Fibroblast of mammary gland (primary cell): ENCODE results near the gene DHDDS.

Experiments
- DNase-seq: peaks from one replicate; pipeline ENCODE4 v3.0.0-alpha.2; 2010; ENCODE audit warnings: low read depth
- H3K4me3 ChIP-seq: 2 replicates; pipeline ENCODE4 v1.5.1; 2011; ENCODE audit warnings: low read depth, mild to moderate bottlenecking, low read length, moderate library complexity; ENCODE audit not compliant: control insufficient read depth
- TF ChIP-seq, protein P1 (sequence below): conservative IDR thresholded peaks from 2 replicates; pipeline ENCODE4 v1.5.1; 2011; ENCODE audit warnings: low read depth, low read length, inconsistent platforms; ENCODE audit not compliant: control insufficient read depth, insufficient read depth

Gene DHDDS

GRCh38 chr1:26470878-26471497 is 38.9 kb downstream of the DHDDS start:
- DNase-seq, result no peak
- peak overlapping the region; percentile 60 for H3K4me3 ChIP-seq
- TF ChIP-seq, protein P1, sequence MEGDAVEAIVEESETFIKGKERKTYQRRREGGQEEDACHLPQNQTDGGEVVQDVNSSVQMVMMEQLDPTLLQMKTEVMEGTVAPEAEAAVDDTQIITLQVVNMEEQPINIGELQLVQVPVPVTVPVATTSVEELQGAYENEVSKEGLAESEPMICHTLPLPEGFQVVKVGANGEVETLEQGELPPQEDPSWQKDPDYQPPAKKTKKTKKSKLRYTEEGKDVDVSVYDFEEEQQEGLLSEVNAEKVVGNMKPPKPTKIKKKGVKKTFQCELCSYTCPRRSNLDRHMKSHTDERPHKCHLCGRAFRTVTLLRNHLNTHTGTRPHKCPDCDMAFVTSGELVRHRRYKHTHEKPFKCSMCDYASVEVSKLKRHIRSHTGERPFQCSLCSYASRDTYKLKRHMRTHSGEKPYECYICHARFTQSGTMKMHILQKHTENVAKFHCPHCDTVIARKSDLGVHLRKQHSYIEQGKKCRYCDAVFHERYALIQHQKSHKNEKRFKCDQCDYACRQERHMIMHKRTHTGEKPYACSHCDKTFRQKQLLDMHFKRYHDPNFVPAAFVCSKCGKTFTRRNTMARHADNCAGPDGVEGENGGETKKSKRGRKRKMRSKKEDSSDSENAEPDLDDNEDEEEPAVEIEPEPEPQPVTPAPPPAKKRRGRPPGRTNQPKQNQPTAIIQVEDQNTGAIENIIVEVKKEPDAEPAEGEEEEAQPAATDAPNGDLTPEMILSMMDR, result no peak

DNA sequence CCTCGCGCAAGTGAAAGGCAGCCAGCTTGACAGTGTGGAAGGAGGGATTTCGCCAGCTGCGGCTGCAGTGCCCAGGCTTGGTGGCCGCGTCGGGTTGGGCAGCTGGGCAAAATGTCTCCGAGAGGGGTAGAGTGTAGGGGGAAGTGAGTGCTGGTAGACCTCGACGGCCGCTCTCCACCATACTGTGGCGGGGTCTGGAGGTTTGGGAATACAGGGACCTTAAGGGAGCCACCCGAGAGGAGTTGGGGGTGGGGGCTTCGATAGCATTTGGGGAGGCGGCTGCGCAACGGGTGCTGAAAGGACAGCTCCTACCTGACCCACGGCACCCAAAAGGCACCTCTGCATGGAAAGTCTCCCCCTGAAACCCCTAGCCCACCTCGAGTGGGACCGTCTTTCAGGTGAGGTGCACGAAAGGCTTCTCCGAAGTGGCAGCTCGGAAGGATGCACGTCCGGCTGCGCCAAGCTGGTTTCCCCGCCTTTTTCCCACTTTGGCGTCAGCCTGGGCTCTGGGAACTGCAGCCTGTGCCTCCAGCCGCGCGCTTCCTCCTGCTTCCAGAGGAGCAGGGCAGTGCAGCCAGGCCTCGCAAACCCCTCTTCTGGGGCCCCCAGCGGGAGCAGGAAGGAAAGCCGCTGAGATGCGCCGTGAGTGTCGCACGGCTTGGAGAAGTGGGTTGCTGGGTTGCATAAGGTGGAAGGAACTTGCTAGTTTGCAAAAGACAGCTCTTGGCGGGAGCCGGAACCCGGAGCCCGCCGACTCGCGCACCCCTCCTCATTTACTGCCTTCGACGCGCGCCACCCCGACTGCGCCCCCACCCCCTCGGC is 39.6 kb downstream of the DHDDS start:
- TF ChIP-seq, protein P1, result no peak
- peak; percentile 62 for DNase-seq
- H3K4me3 ChIP-seq, result peak overlapping the region; percentile 60

GRCh38 chr1:26472320-26472900 is 40.3 kb downstream of the DHDDS start, which contains the start of gene HMGN2:
Gene HMGN2, plus strand, starts transcription at chr1:26472440. Its CDS starts 173 bp downstream, at chr1:26472613.
- TF ChIP-seq, protein P1, result no peak
- peak; percentile 80 for DNase-seq
- H3K4me3 ChIP-seq, result peak within 1 kb of the TSS; percentile 60

DNA sequence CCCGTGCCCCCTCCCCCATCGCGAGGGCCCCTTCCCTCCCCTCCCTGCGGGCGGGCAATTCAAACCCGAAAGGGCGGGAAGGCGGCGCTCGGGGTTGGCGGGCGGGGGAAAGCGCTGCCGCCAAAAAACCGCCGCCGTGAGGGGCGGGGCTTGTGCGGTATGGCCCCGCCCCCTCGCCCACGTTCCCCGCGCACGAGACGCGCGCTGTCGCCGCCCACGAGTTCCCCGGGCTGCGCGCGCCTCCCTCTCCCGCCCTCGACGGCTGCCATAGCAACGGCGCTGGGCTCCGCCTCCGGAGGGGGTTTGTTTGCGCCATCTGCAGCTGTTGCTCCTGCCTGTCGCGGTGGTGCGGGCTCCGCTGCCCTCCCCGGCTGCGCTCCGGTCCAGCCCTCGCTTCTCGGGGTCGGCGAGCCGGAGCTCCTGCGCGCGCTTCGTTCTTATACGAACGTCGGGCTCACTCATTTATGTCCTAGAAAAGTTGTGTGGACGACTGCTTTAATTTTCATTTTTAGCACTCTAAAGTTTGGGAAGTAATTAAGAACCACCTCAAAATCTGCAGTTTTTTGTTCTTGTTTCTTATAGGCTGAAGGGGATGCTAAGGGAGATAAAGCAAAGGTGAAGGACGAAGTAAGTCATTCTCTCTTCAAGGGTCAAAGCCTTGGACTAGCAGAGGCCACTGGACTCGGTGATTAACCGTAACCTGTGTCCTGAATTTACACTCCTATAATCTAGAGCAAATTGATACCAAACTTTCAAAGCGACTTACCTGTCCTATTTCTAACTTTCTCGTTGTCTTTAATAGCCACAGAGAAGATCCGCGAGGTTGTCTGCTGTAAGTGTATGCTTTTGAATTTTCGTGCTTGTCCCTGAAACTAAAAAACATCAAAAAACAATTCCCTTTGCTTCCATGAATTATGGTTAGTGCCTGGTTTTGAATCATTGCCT is 41.1 kb downstream of the DHDDS start:
- TF ChIP-seq, protein P1, result no peak
- H3K4me3 ChIP-seq, result peak overlapping the region; percentile 60
- peak; percentile 89 for DNase-seq

- no peak overlapping the region for H3K4me3 ChIP-seq
- TF ChIP-seq, protein P1, result no peak
- DNase-seq, result no peak
Observed at GRCh38 chr1:26474818-26475217, 42.7 kb downstream of the DHDDS start.

DNA sequence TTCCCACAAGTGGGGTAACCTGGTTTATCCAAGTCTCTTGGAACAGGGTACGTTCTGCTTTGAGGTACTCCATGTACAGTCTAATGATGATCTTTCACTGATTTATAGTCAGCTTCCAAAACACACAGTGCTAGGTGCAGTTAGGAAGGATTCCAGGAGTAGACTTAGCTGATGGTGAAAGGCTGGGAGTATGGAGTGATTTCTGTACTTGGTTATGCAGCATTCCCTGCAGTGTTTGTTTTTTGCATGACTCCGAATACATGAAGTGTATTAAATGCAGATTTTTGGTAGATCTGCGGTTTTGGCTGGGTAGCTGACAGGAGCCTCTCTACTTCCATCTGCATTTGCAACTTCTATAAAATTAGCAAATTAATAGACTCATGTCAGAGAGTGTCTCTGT is 43.9 kb downstream of the DHDDS start:
- DNase-seq, result no peak
- TF ChIP-seq, protein P1, result no peak
- H3K4me3 ChIP-seq, result no peak overlapping the region
